LNCaP clone FGC (cell line): ENCODE results near the gene VTCN1.
"Not testable (repeated sequence)": the region's sequence is repeated elsewhere in the genome, so short reads cannot be mapped to it uniquely, and the experiment has no call there.

Experiments
- DNase-seq: peaks from one replicate; pipeline ENCODE4 v3.0.0-alpha.2; 2011; ENCODE audit warnings: low read depth
- H3K4me3 ChIP-seq: 2 replicates; pipeline ENCODE4 v1.5.1; 2011; ENCODE audit warnings: mild to moderate bottlenecking, low read depth, low read length, control low read depth
- TF ChIP-seq, protein P1 (sequence below): IDR thresholded peaks from 2 replicates; pipeline ENCODE4 v1.5.1; 2012; ENCODE audit warnings: mild to moderate bottlenecking; ENCODE audit not compliant: control insufficient read depth, insufficient read depth; ENCODE audit errors: extremely low read depth

The VTCN1 gene, protein sequence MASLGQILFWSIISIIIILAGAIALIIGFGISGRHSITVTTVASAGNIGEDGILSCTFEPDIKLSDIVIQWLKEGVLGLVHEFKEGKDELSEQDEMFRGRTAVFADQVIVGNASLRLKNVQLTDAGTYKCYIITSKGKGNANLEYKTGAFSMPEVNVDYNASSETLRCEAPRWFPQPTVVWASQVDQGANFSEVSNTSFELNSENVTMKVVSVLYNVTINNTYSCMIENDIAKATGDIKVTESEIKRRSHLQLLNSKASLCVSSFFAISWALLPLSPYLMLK

DNA sequence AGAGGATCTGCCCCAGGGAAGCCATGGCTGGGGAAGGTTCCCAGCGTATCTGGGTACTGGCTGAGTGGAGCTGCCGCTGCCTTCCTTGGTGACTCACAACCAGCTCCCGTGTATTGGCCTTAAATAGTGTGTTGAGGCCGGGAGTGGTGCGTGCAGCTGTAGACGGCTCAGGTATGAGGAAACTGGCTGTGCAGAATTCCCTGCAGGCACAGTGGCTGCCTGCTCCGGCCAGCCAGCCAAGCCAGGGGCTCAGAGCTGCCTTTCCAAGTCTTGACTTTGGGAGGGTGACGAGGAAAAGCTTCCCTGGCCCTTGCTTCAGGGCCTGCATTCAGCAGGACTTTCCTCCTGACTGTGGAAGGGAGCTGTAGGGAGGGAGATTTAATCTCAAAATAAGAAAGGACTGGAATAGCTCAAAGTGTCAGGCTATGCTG, at the start of gene VTCN1:
Gene VTCN1 (minus strand): TSS at position 97 of the 431 bp plus-strand sequence. CDS start 72 bp downstream, at position 25.
- TF ChIP-seq, protein P1, sequence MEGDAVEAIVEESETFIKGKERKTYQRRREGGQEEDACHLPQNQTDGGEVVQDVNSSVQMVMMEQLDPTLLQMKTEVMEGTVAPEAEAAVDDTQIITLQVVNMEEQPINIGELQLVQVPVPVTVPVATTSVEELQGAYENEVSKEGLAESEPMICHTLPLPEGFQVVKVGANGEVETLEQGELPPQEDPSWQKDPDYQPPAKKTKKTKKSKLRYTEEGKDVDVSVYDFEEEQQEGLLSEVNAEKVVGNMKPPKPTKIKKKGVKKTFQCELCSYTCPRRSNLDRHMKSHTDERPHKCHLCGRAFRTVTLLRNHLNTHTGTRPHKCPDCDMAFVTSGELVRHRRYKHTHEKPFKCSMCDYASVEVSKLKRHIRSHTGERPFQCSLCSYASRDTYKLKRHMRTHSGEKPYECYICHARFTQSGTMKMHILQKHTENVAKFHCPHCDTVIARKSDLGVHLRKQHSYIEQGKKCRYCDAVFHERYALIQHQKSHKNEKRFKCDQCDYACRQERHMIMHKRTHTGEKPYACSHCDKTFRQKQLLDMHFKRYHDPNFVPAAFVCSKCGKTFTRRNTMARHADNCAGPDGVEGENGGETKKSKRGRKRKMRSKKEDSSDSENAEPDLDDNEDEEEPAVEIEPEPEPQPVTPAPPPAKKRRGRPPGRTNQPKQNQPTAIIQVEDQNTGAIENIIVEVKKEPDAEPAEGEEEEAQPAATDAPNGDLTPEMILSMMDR: no peak

DNA sequence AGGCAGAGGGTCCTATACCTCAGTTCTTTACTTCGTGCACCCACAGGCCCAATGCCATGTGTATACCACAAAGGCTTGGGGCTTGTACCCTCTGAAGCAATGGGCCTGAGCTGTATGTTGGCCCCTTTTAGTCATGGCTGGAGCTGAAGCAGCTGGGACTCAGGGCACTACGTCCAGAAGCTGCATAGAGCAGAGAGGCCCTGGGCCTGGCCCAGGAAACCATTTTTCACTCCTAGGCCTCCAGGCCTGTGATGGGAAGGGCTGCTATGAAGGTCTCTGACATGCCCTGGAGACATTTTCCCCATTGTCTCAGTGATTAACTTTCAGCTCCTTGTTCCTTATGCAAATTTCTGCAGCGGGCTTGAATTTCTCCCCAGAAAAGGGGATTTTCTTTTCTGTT, 48.1 kb upstream of the VTCN1 start:
- DNase-seq: no peak
- TF ChIP-seq, protein P1: no peak
- no peak overlapping the region for H3K4me3 ChIP-seq

More for the DNA sequence above, at the start of gene VTCN1:
- no peak for DNase-seq
- H3K4me3 ChIP-seq: no peak within 1 kb of the TSS

DNA sequence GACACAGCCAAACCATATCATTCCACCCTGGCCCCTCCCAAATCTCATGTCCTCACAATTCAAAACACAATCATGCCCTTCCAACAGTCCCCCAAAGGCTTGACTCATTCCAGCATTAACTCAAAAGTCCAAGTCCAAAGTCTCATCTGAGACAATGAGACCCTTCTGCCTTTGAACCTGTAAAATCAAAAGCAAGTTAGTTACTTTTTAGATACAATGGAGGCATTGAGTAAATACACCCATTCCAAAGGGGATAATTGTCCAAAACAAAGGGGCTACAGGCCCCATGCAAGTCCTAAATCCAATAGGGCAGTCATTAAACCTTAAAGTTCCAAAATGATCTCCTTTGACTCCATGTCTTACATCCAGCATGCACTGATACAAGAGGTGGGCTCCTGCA, 47.3 kb upstream of the VTCN1 start:
- not testable (repeated sequence) for DNase-seq, H3K4me3 ChIP-seq

DNA sequence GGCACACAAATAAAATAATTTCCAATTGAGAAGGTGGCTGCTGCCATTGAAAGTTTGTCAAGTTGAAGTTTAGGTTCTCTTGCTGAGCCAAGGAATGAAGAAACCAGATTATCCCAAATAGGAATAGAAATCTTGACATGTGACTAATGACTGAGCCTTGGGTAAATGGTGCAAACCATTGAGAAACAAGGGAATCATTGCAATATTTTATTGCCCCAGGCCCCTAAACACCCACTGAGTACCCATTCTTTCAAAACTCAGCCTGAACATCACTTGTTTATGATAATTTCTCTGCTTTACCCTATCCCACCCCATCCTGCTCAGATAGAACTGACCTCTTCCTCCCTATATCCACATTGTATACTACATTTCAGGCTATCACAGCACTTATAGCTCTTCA, 46.6 kb upstream of the VTCN1 start:
- DNase-seq: no peak
- TF ChIP-seq, protein P1: no peak
- H3K4me3 ChIP-seq: no peak overlapping the region

DNA sequence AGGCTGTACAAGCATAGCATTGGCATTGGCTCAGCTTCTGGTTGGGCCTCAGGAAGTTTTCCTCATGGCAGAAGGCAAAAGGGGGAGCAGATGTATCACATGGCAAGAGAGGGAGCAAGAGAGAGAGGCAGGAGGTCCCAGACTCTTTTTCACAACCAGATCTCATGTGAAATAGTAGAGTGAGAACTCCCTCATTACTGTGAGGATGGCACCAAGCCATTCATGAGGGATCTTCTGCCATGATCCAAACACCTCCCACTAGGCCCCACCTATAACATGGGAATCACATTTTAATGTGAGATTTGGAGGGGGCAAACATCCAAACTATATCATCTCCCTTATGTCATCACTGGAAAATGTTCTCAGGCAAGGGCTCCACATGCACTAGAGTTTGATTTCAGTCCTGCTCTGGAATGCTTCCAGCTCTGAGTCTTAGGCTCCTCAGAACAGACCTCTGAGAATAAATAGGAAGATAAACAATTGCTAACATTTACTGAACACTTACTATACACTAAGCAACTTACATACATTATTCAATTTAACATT, 39.4 kb upstream of the VTCN1 start:
- H3K4me3 ChIP-seq: no peak overlapping the region
- TF ChIP-seq, protein P1: no peak
- no peak for DNase-seq

DNA sequence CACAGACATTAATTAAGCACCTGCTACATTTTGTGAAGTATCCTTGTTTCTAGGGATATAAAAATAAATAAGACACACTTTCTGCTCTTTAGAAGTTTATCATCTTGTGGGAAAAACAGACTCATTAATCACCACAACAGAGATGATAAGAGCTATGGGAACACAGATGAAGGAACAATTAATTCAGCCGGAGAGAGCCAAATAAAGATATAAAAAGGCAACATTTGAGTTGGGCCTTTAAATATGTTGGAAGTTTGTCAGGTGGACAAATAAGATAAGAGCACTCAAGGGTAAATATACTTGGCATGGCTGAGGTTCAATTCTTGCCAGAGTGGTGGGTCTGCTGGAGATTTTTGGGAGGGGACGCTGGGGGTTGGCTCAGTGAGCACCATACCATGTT, 34.2 kb upstream of the VTCN1 start:
- DNase-seq: no peak
- TF ChIP-seq, protein P1: no peak
- no peak overlapping the region for H3K4me3 ChIP-seq

DNA sequence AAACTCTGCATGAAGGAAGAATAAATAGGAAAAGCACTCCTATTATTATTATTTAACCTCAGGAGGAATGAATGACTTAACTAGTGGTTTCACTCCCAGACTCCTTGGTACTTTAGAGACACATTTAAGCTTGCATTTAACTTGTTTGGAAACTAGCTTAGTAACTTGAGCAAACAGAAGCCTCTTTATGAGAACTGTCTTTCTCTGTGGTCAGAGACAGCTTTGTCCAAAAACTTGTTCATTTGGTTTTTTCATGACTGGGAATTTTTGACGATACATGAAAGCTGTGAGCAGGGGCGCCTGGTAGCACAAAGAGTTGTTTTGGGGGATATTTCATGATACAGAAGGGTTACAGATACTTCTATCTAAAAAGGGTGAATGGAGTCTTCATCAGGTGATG, 33.6 kb upstream of the VTCN1 start:
- no peak overlapping the region for H3K4me3 ChIP-seq
- no peak for DNase-seq
- TF ChIP-seq, protein P1: no peak
